GM18498 (cell line): ENCODE data around the gene GRAPL.
"Not testable (repeated sequence)": the region's sequence is repeated elsewhere in the genome, so short reads cannot be mapped to it uniquely, and the experiment has no call there.

ENCODE experiments used
- ATAC-seq: cut with Tn5 transposase; IDR thresholded peaks from one replicate; pipeline ENCODE4 v1.9.1; 2021; ENCODE audit warnings: mild to moderate bottlenecking, moderate library complexity; ENCODE audit not compliant: unreplicated experiment

GRAPL gene

DNA sequence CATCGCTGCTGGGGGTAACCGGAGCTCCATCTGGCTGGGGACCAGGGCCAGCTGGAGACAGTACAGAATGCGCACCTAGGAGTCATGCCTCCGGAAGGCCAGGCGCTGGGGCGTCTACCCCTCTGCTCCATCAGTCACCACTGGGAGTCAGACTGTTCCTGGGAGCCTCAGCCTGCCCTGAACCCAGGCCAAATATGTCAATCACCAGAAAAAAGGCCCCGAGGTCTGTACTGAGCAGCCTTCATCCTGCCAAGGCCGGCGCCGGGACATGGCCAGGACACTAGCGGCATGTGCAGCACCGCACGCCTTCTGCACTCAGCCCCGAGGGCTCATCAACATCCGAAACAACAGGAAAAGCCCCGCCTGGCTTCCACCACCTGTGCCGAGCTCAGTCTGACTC is 8.7 kb downstream of the GRAPL start:
- not testable (repeated sequence) for ATAC-seq

DNA sequence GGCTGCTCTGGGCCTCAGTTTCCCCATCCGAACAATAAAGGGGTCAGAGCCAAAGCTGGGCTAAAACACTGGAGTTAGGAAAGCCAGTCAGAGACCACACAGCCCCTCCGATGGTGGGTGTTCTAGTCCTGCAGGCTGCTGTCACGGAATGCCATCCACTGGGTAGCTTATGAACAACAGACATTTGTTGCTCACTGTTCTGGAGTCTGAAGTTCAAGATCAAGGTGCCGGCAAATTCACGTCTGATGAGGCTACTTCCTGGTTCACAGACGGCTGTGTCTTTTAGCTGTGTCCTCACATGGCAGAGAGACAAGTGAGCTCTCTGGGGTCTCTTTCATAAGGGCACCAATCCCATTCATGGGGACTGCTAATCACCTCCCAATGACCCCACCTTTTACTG is 9.2 kb downstream of the GRAPL start:
- not testable (repeated sequence) for ATAC-seq

DNA sequence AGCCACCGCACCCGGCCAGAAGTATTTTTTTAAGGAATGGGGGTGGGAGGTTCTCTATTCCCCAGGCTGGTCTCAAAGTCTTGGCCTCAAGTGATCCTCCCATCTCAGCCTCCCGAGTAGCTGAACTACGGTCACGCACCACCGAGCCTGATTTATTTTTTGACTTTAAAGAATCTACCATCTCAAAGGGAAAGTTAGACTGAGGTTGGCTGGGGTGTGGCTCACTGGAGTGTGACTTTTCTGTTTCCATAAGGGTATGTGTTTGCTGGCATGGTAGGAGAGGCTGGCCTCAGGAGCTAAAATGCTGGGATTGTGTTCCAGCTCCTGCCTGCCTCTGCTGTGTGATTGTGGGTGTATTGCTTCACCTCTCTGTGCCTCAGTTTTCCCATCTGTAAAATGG is 10.6 kb downstream of the GRAPL start:
- ATAC-seq: peak; percentile 33

DNA sequence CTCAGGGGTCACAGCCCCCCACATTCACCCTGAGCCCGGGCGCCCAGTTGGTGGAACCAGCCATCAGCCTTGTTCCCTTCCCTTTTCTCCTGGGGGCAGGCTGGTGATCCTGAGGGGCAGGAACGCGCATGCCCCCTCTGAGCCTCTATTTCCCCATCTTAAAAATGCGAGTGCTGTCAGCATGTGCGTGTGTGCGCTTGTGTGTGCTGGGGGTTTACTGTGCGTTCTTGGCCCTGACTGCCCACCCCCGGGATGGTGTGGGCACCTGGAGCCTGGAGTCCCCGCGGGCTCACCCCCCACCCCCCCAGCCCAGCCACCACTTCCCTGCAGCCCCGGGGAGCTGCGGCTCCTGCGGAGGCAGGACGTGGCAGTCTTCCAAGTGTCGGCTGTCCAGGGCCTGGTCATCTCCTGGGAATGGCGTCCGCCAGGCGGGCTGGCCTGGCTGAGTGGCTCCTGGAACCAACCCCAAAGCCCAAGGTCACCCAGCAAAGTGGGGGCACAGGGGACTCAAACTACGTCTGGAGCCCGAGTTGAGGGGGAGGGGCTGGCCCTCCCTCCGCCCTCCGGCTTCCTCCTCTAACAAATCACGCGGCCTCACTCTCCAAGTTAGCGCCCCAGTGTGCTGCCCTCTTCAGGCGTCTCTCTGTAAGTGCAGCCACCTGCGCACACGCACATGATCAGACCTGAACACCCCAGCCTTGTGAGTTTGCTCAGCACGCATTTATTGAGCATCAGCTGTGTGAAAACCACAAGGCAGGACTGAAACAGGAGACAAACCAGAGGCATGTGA is 14.2 kb downstream of the GRAPL start:
- ATAC-seq: peak; percentile 50

DNA sequence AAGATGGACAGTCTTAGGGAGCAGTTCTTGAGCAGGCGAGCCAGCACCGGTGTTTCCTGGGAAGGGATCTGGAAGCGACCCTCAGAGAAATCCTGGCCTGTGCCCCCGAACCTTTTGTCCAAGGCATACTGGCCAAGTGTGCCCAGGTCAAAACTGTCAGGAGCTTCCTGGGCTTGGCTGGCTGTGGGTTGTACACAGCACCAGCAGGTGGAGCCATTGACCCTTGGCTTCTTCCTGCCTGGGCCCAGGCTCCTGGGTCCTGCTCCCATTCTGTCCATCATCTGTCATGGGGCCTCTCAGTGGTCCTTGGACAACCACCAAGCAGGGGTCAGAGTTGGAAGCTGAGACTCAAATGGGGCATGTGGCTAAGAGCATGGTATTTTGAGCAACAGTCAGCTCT is 15.0 kb downstream of the GRAPL start:
- not testable (repeated sequence) for ATAC-seq

DNA sequence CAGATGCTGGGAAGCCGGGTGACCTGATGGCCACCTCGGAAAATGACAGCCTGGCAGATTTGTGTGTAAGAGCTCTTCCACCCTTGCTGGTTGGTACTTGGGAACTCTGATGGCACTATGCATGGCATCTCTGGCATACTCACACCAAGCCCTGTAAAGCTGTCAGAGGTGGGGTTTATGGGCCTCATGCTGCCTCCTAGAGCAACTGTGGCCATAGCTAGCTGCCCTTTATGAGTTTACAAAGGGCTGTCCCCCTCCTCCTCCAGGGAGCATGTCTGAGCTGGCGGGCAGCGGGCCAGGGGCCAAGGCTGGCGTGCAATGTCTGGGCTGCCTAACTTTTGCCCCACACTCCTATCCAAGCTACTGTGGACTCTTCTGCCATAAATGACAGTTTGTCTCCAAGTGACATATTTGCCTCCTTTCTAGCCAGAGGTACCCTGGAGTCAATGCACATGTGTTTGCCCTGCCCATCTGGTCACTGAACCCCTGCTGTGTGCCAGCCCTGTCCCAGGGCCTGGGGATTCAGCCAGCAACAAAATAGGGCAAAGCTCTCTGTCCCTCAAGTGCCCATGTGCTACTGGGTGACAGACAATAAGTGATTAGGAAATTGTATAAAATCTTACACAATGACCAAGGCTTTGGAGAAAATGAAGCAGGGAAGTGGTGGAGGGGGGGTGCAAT is 15.8 kb downstream of the GRAPL start:
- not testable (repeated sequence) for ATAC-seq

DNA sequence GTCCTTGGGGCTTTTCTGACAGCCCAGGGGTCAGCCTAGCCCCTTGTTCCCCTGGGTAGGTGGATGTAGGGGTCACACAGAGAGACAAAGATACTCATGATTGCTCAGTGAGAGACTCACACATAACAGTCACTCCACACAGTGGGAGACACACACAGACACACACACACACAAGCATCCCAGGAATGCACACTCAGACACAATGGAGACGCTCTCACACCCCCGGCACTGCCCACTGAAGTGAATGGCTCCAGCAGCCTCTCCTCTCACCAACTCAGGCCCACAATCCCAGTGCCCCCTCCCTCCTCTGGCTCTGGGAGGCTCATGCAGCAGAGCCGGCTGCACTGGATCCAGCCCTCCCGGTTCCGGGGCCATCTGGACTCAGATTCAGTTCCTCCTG is 17.0 kb downstream of the GRAPL start:
- ATAC-seq: not testable (repeated sequence)

DNA sequence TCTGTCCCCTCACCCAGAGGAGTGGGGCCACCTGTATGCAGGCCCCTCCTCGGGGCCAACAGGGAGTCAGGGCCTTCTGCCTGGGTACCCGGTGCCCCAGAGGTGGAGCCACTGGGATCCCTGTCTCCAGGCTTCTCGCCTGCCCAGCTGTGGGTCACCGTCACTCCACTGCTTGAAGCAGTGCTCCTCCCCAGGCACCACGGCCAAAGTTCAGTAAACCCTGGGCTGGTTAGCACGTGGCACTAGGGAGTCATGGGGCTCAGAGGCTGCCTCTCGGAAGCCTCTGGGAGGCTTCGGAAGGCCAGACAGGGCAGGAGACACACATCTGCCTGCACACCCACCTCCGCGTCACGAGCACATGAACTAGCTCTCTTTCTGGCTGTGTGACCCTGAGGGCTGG is 18.1 kb downstream of the GRAPL start:
- ATAC-seq: not testable (repeated sequence)

DNA sequence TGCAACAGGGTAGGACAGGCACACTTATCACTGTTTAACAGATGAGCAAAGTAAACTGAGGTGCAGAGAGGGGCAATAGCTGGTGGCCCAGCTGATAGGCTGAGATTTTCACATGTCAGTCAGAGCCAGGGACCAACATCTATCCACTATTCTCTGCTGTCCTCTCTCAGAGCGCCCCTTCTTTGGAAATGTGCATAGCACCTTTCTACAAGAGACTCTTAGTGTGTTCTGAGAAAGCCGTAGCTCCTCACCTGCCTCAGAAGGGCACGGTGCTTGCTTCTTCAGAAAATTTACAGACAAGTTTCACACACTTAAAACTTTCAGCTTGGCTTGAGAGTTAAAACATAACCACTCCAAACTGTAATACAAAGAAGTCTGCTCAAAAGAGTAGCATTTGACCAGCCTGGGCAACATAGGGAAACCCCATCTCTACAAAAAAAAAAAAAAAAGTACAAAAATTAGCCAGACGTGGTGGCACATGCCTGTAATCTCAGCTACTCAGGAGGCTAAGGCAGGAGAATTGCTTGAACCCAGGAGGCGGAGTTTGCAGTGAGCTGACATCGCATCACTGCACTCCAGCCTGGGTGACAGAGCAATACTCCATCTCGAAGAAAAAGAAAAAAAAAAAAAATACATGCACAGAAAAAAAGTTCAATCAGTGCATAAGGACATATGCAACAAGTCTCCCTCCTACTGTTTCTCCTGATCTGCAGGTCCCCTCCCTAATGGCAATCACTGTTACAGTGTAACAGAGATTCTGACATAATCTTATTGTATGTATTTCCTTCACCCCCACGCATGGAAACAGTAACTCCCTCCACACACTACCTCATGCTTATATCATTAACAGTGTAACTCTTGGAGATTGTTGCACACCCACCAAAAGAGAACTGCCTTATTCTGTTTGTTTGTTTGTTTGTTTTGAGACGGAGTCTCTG is 23.6 kb downstream of the GRAPL start:
- not testable (repeated sequence) for ATAC-seq

DNA sequence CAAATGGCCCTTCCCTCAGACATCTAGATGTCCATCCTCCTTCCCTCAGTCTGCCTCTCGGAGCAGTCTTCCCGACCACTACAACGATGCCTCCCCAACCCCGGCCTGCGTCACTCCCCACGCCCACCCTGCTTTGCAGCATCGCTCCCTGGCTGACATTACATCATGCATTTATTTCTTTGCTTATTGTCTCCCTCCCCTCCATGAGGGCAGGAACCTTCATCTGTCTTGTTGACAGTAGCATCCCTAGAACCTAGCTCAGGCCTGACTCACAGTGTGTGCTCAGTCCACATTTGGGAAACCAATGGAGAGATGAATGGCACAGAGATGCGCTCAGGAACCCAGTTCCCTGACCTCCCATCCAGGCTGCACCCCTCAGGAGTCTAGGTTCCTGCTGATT is 30.2 kb downstream of the GRAPL start:
- not testable (repeated sequence) for ATAC-seq

DNA sequence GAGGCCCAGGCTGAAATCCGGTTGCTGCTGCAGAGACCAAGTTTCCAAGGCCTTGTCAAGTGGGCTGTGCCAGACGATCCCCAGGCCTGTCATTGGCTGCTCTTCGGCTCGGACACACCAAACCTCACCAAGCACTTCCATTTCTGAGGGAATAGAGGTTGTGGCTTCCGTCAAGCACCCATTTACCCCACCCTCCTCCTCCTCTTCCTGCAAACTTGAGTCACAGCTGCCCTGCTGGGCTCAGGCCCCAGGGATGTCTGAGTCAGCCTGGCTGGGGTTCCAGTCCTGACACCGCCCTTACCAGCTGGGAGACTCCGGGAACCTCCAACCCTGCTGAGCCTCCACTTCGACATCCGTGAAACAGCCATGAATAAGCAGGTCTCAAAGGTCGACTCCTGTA is 31.1 kb downstream of the GRAPL start:
- not testable (repeated sequence) for ATAC-seq

DNA sequence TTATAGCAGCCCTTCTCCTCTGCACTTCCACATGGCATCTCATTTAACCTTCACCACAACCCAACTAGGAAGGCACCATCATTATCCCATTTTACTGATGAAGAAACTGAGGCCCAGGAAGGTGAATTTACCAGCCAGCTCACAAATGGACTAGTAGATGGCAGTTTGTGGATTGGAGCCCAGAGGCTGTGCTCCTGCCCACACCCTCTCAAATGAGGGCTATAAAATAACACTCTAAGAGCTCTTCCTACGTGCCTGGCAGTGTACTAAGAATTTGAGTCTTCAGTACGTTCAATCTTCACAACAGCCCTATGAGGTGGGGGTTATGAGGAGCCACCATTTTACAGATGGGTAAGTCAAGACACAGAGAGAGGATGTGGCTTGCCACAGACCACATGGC is 31.5 kb downstream of the GRAPL start:
- ATAC-seq: not testable (repeated sequence)

DNA sequence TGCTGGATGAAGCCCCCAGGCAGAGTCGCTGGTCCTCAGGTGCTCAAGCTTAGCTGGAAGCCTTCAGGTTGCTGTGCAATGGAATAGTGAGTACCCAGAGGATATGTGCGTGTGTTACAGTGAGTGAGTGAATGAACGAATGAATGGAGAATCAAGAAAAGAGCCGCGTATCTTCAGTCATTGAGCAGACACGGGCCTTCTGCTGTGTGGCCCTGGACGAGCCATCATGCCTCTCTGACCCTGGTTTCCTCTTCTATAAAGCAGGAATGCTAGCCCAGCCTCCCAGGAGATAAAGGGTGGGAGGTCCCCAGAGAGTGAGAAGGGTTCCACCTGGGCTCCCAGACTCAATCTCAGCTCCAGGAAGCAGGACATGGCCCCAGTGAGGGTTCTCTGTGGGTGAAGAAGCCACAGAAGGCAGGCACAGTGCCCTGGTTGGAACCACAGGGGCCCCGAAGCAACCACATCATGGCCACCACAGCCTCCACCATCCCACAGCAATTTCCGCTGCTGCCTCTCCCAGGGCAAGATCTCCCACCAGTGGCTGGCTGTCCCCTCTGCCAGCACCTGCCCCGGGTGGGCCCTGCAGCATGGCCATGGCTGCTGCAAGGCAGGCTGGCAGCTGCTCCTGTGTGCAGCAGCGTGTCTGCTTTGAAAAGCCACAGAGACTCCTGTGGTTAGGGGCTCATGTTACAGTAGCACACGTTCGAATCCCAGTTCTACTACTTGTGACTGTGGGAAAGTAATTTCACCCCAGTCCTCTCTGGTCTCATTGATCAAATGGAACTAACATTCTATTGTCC is 34.1 kb downstream of the GRAPL start:
- not testable (repeated sequence) for ATAC-seq

DNA sequence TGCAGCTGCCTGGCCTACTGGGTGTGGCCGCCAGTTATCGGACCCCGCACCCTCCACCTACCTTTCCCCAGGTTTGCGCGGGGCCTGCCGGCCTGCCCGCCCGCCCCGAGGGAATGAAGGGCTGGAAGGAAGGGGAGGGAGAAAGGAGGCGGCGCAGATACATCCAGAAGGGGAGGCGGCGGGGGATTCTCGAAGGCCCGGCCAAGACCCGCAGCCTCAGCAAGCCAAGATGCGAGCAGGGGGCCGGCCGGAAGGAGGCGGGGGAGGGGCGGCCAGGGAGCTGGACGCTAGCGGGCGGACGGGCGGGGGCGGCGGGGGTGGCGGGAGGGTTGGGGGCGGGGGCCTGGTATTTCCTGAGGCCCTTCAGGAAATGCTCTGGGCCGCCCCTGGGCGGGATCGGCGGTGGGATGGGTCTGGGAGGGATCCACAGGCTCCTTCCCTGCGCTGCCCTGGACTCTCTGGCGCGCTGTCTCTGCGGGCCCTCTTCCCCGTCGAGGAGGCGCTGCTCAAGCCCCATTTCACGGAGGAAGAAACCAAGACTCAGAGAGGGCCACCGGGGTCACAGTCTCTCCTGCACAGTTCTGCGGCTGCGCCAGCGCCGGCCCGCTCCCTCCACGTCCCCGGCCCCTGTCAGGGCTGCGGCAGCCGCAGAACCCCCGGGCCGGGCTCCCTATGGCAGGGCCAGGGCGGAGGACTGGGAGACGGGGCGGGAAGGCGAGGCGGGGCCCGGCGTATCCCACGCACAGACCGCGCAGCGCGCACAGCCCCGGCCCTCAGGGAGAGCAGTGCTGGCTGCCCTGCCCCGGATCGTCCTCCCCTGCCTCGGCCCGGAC is 35.2 kb downstream of the GRAPL start:
- not testable (repeated sequence) for ATAC-seq

DNA sequence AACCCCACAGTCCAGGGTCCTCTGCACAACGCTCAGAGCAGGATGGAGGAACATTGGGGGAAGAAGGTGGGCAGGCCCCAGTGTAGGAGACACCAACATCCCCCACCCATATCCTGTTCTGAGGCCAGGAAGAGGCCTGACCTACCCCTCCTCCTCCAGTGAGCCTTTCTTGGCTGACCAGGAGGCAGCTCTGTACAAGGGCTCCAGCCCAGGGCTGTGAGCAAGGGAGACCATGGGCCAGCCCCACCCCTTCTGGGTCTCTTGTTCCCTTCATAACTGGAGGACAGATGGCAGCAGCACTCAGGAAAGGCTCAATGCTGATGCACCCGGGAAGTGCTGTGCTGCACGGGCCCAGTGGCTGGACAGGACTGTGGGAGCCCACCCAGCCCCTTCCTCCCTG is 47.0 kb downstream of the GRAPL start:
- not testable (repeated sequence) for ATAC-seq

DNA sequence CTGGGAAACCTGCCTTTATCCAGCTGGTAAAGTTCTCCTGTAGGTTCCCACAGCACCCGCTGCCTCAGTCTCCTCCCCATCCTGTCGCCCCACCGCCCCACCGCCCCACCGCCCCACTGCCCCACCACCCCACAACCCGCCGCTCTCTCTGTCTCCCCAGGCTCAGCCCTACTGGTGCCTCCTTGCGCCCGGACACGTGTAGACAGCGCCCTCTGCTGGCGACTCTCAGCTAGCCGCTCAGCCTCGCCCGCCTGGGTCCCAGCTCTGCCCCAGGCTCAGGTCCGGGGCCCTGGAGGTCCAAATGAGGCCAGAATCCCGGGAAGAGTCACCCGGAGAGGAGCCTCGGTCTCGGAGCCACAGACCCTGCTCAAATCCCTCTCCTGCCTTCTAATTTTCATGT is 48.0 kb downstream of the GRAPL start:
- ATAC-seq: peak; percentile 83

DNA sequence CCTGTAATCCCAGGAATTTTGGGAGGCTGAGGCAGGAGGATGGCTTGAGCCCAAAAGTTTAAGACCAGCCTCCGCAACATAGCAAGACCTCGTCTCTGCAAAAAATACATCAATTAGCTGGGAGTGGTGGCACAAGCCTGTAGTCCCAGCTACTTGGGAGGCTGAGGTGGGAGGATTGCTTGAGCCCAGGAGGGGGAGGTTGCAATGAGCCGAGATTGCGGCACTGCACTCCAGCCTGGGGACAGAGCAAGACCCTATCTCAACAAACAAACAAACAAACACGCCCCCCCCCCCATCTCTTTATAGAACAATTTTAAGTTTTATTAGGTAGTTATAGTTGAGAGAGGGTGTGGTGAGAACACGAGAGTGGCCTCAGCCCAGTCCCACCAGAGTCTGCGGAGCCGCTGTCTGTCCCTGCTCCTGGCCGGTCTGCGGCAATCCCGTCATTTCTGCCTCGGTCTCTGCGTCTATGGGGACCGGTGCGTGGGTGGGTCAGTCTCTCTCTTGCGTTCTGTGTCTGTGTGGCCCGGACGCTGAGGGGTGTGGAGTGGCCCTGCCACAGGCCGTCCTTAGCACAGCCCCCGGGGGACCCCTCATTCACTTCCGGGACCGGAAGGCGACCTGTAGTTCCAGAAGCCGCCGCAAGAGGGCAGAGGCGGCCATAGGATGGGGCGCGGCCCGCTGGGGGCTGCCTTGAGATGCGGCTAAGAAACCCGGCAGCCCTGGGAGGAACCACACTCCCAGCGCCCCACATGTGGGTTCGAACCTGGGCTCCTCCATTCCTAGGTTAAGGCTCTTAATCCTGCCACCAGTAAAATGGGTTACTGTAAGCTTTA is 53.9 kb downstream of the GRAPL start:
- ATAC-seq: peak; percentile 86
